ENCODE measurements around the gene CASP8. TPM values are rescaled to one million over a fixed set of nuclear protein-coding genes. Genes with fewer than 3 reads are reported as not detected.

The CASP8 gene
- total and polyA plus RNA-seq, 2 of the 13 experiments (the other 11 are each of a cell fraction or from before 2014, with no cell fraction given), result 25.0 to 52.8 TPM

DNA sequence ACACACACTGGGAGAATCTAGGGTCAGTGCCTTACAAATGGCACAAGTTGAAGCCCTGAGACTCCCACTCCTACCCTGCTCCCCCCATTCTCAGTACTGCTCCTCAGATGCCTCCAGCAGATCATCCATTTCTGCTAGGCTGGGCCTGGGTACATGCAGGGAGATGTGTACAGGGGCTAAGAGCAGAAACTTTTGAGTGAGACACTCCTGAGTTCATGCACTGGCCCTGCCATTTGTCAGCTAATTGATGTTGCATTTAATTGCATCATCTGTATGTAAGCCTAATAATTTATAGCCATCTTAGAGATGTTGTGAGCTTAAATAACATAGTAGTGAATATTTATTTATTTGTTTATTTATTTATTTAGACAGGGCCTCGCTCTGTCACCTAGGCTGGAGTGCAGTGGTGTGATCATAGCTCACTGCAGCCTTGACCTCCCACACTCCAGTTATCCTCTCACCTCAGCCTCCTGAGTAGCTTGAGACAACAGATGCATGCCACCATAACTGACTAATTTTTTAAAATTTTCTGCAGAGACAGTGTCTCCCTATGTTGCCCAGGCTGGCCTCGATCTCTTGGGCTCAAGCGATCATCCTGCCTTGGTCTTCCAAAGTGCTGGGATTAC, 4.8 kb upstream of the CASP8 start:
- FAIRE-seq (no peak), ATAC-seq (no peak), DNase-seq (ENCODE audit: low spot score) (no peak)
- H3K79me2 ChIP-seq (ENCODE audit: insufficient read depth, low read length), result peaks cover 20% of the 10 kb centered on the region
- ChIA-PET CTCF (ENCODE audit: low intra/inter-chr PET ratio, low total read pairs) (no interaction called here), POLR2A (interaction anchor here (3.2 kb wide), 1 partner anchor 23 kb away, joined by 19 read pairs; no protein-coding TSS in a partner anchor)
- WGBS (ENCODE audit: low lambda C conversion rate), result 95% methylated on average over 3 of the region's 3 CpGs
- peaks cover 47% of the 10 kb centered on the region for H3K4me1 ChIP-seq (ENCODE audit: insufficient read depth, low read length)
- no peak overlapping the region for H3K27ac ChIP-seq (ENCODE audit: extremely low read length, insufficient read depth, low read length)
- intact Hi-C loops (cut with micrococcal nuclease; ENCODE audit: unreplicated experiment), result no loop called here
- H4K20me1 ChIP-seq (ENCODE audit: insufficient read depth, low read length), result no peaks in the 10 kb centered on the region
- no peak overlapping the region for H3K9ac ChIP-seq (ENCODE audit: insufficient read depth, low read depth, low read length)
- no peak overlapping the region for H3K4me2 ChIP-seq (ENCODE audit: low read depth, low read length)
- TF ChIP-seq, protein P1, sequence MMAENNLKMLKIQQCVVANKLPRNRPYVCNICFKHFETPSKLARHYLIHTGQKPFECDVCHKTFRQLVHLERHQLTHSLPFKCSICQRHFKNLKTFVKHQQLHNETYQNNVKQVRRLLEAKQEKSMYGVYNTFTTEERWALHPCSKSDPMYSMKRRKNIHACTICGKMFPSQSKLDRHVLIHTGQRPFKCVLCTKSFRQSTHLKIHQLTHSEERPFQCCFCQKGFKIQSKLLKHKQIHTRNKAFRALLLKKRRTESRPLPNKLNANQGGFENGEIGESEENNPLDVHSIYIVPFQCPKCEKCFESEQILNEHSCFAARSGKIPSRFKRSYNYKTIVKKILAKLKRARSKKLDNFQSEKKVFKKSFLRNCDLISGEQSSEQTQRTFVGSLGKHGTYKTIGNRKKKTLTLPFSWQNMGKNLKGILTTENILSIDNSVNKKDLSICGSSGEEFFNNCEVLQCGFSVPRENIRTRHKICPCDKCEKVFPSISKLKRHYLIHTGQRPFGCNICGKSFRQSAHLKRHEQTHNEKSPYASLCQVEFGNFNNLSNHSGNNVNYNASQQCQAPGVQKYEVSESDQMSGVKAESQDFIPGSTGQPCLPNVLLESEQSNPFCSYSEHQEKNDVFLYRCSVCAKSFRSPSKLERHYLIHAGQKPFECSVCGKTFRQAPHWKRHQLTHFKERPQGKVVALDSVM (CRISPR knock-in tag; IDR thresholded peaks at IDR 0.05), result 0 out of 2 replicates have a peak, but pooled peaks have one; percentile 22
- peak in 1 of 2 experiments; percentile 77; a peak in 2 of 4 replicates for TF ChIP-seq ATF4 (CRISPR knock-in tag; IDR thresholded peaks at IDR 0.05)
- TF ChIP-seq CREB3 (CRISPR knock-in tag; IDR thresholded peaks at IDR 0.05), result no peak
- TF ChIP-seq NFYB (CRISPR knock-in tag; IDR thresholded peaks at IDR 0.05), result no peak
- no peaks in the 10 kb centered on the region for H3K36me3 ChIP-seq (replicated peaks in 1 of 2; ENCODE audit: control insufficient read depth in 1 of 2, insufficient read depth in 2 of 2, low read length in 2 of 2)
- no peak overlapping the region for H2AFZ ChIP-seq (ENCODE audit: low read length)
- in situ Hi-C loops (cut with HindIII; ENCODE audit: extremely low pct_ligation_motif_present, low pct_unique_long_range_greater_than_20kb), result no loop called here
- BruUV-seq (replicated peaks), result no TSS peak
- no peaks in the 10 kb centered on the region for H3K27me3 ChIP-seq (ENCODE audit: control insufficient read depth in 1 of 2, insufficient read depth in 2 of 2, low read length in 2 of 2)
- H3K9me3 ChIP-seq (ENCODE audit: low read length), result no peaks in the 10 kb centered on the region
- no peak overlapping the region for H3K4me3 ChIP-seq (replicated peaks in 1 of 3; ENCODE audit: insufficient read depth in 1 of 3, low read depth in 2 of 3, low read length in 3 of 3)

Data from HepG2 (cell line).